ENCODE results near the gene TCERG1L.
"Not testable (repeated sequence)": the region's sequence is repeated elsewhere in the genome, so short reads cannot be mapped to it uniquely, and the experiment has no call there.

The TCERG1L gene

GRCh38 chr10:131107970-131108369, 203.6 kb downstream of the TCERG1L start:
- H4K8ac ChIP-seq (ENCODE audit: low read depth, low read length) = no peak overlapping the region
- no peak overlapping the region for H2BK5ac ChIP-seq (ENCODE audit: low read length)
- peak overlapping the region; percentile 66 for H4K91ac ChIP-seq (ENCODE audit: low read depth, low read length, poor library complexity)
- H2BK12ac ChIP-seq (ENCODE audit: low read length) = no peak overlapping the region
- WGBS, 2 donors (ENCODE audit: extremely low coverage in 2 of 2, insufficient read length in 2 of 2, insufficient replicate concordance in 1 of 2) = no CpG with 5 or more reads among the region's 9 CpGs
- H3K27me3 ChIP-seq (ENCODE audit: control insufficient read depth in 3 of 3, insufficient read depth in 3 of 3, low read depth in 1 of 3, low read length in 3 of 3) = no peaks in the 10 kb centered on the region
- H2BK120ac ChIP-seq (ENCODE audit: low read depth, low read length) = no peak overlapping the region
- no peak overlapping the region for H3K14ac ChIP-seq (ENCODE audit: low read length)
- no peak for DNase-seq (ENCODE audit: low spot score)
- H2AK5ac ChIP-seq (ENCODE audit: low read depth, low read length) = no peak overlapping the region
- no peaks in the 10 kb centered on the region for H3K79me1 ChIP-seq (ENCODE audit: low read depth, low read length)
- no peaks in the 10 kb centered on the region for H3K4me1 ChIP-seq (ENCODE audit: control insufficient read depth in 2 of 2, insufficient read depth in 1 of 2, low read depth in 1 of 2, low read length in 2 of 2)
- H3K9ac ChIP-seq (ENCODE audit: low read depth, low read length, poor library complexity) = no peak overlapping the region
- no peak overlapping the region for H2AFZ ChIP-seq (ENCODE audit: low read length)
- no peak overlapping the region for H3K27ac ChIP-seq (replicated peaks; ENCODE audit: low read length)
- H3K4me3 ChIP-seq (ENCODE audit: low read length in 2 of 2) = no peak overlapping the region
- no peak overlapping the region for H2BK15ac ChIP-seq (ENCODE audit: low read length)
- H3K18ac ChIP-seq (ENCODE audit: low read length) = no peak overlapping the region
- no peak overlapping the region for H3K4ac ChIP-seq (ENCODE audit: low read length)
- H3K9me3 ChIP-seq (replicated peaks in 1 of 2; ENCODE audit: control insufficient read depth in 2 of 2, insufficient read depth in 1 of 2, low read depth in 1 of 2, low read length in 2 of 2) = peaks cover 0 to 1% of the 10 kb centered on the region in 2 donors
- H3K23ac ChIP-seq (ENCODE audit: low read depth, low read length, poor library complexity) = no peak overlapping the region
- H3K4me2 ChIP-seq (ENCODE audit: insufficient read depth, low read length, poor library complexity, severe bottlenecking) = no peak overlapping the region
- H3K36me3 ChIP-seq (replicated peaks in 1 of 2; ENCODE audit: control insufficient read depth in 2 of 2, insufficient read depth in 2 of 2, low read length in 2 of 2) = no peaks in the 10 kb centered on the region

DNA sequence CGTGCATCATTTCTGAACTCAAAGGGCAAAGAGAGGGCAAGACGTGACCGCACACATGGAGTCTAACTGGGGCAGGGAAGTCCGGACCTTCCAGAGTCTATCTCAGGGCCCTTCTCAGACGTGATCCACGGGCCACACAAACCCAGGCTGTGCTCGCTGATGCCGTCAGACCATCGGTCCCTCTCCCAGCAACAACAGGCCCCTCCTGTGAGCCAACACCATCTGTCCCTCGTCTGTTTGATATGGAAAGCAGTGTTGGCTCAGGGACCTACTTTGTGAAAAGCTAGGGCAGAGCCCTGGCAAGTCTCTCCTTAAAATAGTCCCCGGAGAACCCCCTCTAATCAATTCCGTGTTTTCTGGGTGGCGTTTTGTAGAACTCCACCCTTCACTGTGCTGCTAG, 208.8 kb downstream of the TCERG1L start:
- no peaks in the 10 kb centered on the region for H3K4me1 ChIP-seq (ENCODE audit: control insufficient read depth in 2 of 2, insufficient read depth in 1 of 2, low read depth in 1 of 2, low read length in 2 of 2)
- H3K27ac ChIP-seq (replicated peaks; ENCODE audit: low read length) = no peak overlapping the region
- H2BK15ac ChIP-seq (ENCODE audit: low read length) = no peak overlapping the region
- no peaks in the 10 kb centered on the region for H3K36me3 ChIP-seq (replicated peaks in 1 of 2; ENCODE audit: control insufficient read depth in 2 of 2, insufficient read depth in 2 of 2, low read length in 2 of 2)
- no peak overlapping the region for H2AFZ ChIP-seq (ENCODE audit: low read length)
- H2BK5ac ChIP-seq (ENCODE audit: low read length) = no peak overlapping the region
- WGBS, 2 donors (ENCODE audit: extremely low coverage in 2 of 2, insufficient read length in 2 of 2, insufficient replicate concordance in 1 of 2) = no CpG with 5 or more reads among the region's 13 CpGs
- no peak overlapping the region for H3K23ac ChIP-seq (ENCODE audit: low read depth, low read length, poor library complexity)
- H3K27me3 ChIP-seq (ENCODE audit: control insufficient read depth in 3 of 3, insufficient read depth in 3 of 3, low read depth in 1 of 3, low read length in 3 of 3) = no peaks in the 10 kb centered on the region
- DNase-seq (ENCODE audit: low spot score) = no peak
- H2AK5ac ChIP-seq (ENCODE audit: low read depth, low read length) = no peak overlapping the region
- no peak overlapping the region for H3K14ac ChIP-seq (ENCODE audit: low read length)
- no peak overlapping the region for H2BK12ac ChIP-seq (ENCODE audit: low read length)
- H4K8ac ChIP-seq (ENCODE audit: low read depth, low read length) = peak overlapping the region; percentile 43
- no peak overlapping the region for H3K4me2 ChIP-seq (ENCODE audit: insufficient read depth, low read length, poor library complexity, severe bottlenecking)
- H2BK120ac ChIP-seq (ENCODE audit: low read depth, low read length) = no peak overlapping the region
- no peak overlapping the region for H4K91ac ChIP-seq (ENCODE audit: low read depth, low read length, poor library complexity)
- no peak overlapping the region for H3K4me3 ChIP-seq (ENCODE audit: low read length in 2 of 2)
- H3K4ac ChIP-seq (ENCODE audit: low read length) = no peak overlapping the region
- peaks cover 0 to 1% of the 10 kb centered on the region in 2 donors for H3K9me3 ChIP-seq (replicated peaks in 1 of 2; ENCODE audit: control insufficient read depth in 2 of 2, insufficient read depth in 1 of 2, low read depth in 1 of 2, low read length in 2 of 2)
- H3K18ac ChIP-seq (ENCODE audit: low read length) = no peak overlapping the region
- no peaks in the 10 kb centered on the region for H3K79me1 ChIP-seq (ENCODE audit: low read depth, low read length)
- H3K9ac ChIP-seq (ENCODE audit: low read depth, low read length, poor library complexity) = no peak overlapping the region

DNA sequence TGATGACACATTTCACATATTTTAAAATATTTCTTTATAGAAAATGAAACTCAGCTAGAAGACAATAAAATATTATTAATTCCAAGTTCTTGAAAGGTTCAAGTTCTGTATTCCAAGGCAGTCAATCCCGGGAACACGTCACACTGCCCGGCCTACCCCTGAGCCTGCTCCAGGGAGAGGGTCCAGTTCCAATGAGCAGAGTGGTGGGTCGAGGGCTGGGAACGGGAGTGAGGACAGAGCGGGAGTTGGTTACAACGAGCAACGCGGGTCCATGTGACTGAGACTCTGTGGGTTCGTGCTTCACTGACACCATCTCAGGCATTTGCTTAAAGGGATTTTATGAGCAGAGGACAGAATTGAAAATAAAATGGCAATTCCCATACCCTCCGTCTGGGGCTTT, 209.4 kb downstream of the TCERG1L start:
- H3K4me2 ChIP-seq (ENCODE audit: insufficient read depth, low read length, poor library complexity, severe bottlenecking) = no peak overlapping the region
- H2BK15ac ChIP-seq (ENCODE audit: low read length) = no peak overlapping the region
- no peak overlapping the region for H2BK12ac ChIP-seq (ENCODE audit: low read length)
- no peak overlapping the region for H2AK5ac ChIP-seq (ENCODE audit: low read depth, low read length)
- no peak overlapping the region for H3K4me3 ChIP-seq (ENCODE audit: low read length in 2 of 2)
- H3K36me3 ChIP-seq (replicated peaks in 1 of 2; ENCODE audit: control insufficient read depth in 2 of 2, insufficient read depth in 2 of 2, low read length in 2 of 2) = no peaks in the 10 kb centered on the region
- no peak overlapping the region for H2AFZ ChIP-seq (ENCODE audit: low read length)
- H3K14ac ChIP-seq (ENCODE audit: low read length) = no peak overlapping the region
- H3K9me3 ChIP-seq (replicated peaks in 1 of 2; ENCODE audit: control insufficient read depth in 2 of 2, insufficient read depth in 1 of 2, low read depth in 1 of 2, low read length in 2 of 2) = no peaks in the 10 kb centered on the region
- H3K27me3 ChIP-seq (ENCODE audit: control insufficient read depth in 3 of 3, insufficient read depth in 3 of 3, low read depth in 1 of 3, low read length in 3 of 3) = no peaks in the 10 kb centered on the region
- DNase-seq (ENCODE audit: low spot score) = no peak
- no peak overlapping the region for H4K8ac ChIP-seq (ENCODE audit: low read depth, low read length)
- no peak overlapping the region for H3K27ac ChIP-seq (replicated peaks; ENCODE audit: low read length)
- no peaks in the 10 kb centered on the region for H3K79me1 ChIP-seq (ENCODE audit: low read depth, low read length)
- H3K23ac ChIP-seq (ENCODE audit: low read depth, low read length, poor library complexity) = no peak overlapping the region
- no peak overlapping the region for H2BK5ac ChIP-seq (ENCODE audit: low read length)
- H3K18ac ChIP-seq (ENCODE audit: low read length) = peak overlapping the region; percentile 27
- no peaks in the 10 kb centered on the region for H3K4me1 ChIP-seq (ENCODE audit: control insufficient read depth in 2 of 2, insufficient read depth in 1 of 2, low read depth in 1 of 2, low read length in 2 of 2)
- H2BK120ac ChIP-seq (ENCODE audit: low read depth, low read length) = no peak overlapping the region
- WGBS, 2 donors (ENCODE audit: extremely low coverage in 2 of 2, insufficient read length in 2 of 2, insufficient replicate concordance in 1 of 2) = no CpG with 5 or more reads among the region's 11 CpGs
- H4K91ac ChIP-seq (ENCODE audit: low read depth, low read length, poor library complexity) = no peak overlapping the region
- H3K9ac ChIP-seq (ENCODE audit: low read depth, low read length, poor library complexity) = no peak overlapping the region
- H3K4ac ChIP-seq (ENCODE audit: low read length) = no peak overlapping the region

DNA sequence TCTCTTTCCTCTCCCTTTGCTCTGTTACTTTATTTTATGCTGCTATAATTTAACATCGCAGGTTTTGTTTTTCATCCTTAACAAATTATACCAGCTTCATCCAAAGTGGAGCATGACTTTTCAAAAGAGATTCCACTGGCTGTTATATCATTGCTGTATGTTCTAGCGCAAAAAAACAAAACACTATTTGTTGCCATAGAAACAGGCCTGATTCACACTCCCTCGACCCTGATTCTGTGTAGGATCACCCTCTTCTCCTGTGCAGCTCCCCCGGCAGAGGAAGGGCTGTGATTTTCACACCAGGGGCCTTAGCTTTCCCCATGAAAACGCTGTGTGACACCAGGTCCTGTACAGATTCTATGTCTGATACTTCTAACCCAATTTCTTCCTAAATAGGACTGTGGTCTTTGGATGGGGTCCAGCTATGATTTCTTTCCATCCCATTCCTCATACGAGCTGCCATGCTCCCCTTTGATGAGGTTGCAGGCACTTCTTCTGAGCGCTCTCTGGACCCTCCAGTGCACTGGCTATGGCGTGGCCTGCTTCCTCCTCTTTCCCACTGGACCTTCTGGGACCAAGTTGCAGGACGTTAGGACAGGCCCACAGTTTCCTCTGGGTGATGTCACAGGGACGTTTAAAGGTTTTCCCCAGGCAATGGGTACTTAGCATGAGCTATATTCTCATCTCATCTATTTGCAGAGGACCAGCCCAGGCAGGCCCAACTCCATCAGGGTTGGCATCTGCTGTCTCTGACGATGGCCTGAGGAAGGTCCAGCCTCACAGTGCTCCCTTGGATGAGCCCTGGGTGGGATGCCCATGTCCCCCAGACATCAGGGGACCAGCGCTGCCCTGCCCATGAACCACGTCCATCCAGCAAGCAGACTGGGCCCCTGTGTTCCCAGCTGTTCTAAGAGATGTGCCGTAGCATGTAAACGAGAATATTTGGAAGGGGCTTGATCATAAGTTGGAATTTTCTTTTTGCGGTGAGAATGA, 210.8 kb downstream of the TCERG1L start:
- H3K4me2 ChIP-seq (ENCODE audit: insufficient read depth, low read length, poor library complexity, severe bottlenecking); H3K4me1 ChIP-seq (ENCODE audit: control insufficient read depth in 2 of 2, insufficient read depth in 1 of 2, low read depth in 1 of 2, low read length in 2 of 2); H2BK120ac ChIP-seq (ENCODE audit: low read depth, low read length); H3K14ac ChIP-seq (ENCODE audit: low read length); H3K27ac ChIP-seq (replicated peaks; ENCODE audit: low read length); DNase-seq (ENCODE audit: low spot score); H4K8ac ChIP-seq (ENCODE audit: low read depth, low read length); H3K79me1 ChIP-seq (ENCODE audit: low read depth, low read length); H3K9me3 ChIP-seq (replicated peaks in 1 of 2; ENCODE audit: control insufficient read depth in 2 of 2, insufficient read depth in 1 of 2, low read depth in 1 of 2, low read length in 2 of 2); H3K4ac ChIP-seq (ENCODE audit: low read length); H4K91ac ChIP-seq (ENCODE audit: low read depth, low read length, poor library complexity); H3K36me3 ChIP-seq (replicated peaks in 1 of 2; ENCODE audit: control insufficient read depth in 2 of 2, insufficient read depth in 2 of 2, low read length in 2 of 2); H2AFZ ChIP-seq (ENCODE audit: low read length); H2AK5ac ChIP-seq (ENCODE audit: low read depth, low read length); H2BK5ac ChIP-seq (ENCODE audit: low read length); H2BK12ac ChIP-seq (ENCODE audit: low read length); H2BK15ac ChIP-seq (ENCODE audit: low read length); H3K9ac ChIP-seq (ENCODE audit: low read depth, low read length, poor library complexity); H3K27me3 ChIP-seq (ENCODE audit: control insufficient read depth in 3 of 3, insufficient read depth in 3 of 3, low read depth in 1 of 3, low read length in 3 of 3); H3K18ac ChIP-seq (ENCODE audit: low read length); H3K23ac ChIP-seq (ENCODE audit: low read depth, low read length, poor library complexity): not testable (repeated sequence)
- WGBS, 2 donors (ENCODE audit: extremely low coverage in 2 of 2, insufficient read length in 2 of 2, insufficient replicate concordance in 1 of 2) = no CpG with 5 or more reads among the region's 16 CpGs
- H3K4me3 ChIP-seq (ENCODE audit: low read length in 2 of 2) = peak overlapping the region in 1 of 2 donors; percentile 35

All from neuronal stem cell (in vitro differentiated cells).